ENCODE data around the gene NARS2. TPM values are rescaled to one million over a fixed set of nuclear protein-coding genes. Genes with fewer than 3 reads are reported as not detected.
"Not testable (repeated sequence)": the region's sequence is repeated elsewhere in the genome, so short reads cannot be mapped to it uniquely, and the experiment has no call there.

The NARS2 gene
- total RNA-seq, 1 experiment from 2014 or later: 24.3 TPM

DNA sequence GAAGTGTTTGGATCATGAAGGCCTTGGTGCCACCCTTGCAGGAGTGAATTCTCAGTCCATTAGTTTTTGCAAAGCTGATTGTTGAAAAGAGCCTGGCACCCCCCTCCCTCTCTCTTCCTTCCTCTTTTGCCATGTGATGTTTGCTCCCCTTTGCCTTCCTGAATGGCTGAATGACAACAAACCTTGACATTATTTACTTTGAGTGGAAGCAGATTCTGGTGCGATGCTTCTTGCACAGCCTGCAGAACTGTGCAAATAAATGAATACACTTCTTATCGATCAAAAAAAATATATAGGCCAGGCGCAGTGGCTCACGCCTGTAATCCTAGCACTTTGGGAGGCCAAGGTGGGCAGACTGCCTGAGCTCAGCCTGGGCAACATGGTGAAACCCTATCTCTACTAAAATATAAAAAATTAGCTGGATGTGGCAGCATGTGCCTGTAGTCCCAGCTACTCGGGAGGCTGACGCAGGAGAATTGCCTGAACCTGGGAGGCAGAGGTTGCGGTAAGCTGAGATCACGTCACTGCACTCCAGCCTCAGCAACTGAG is 2.0 kb upstream of the NARS2 start:
- DNase-seq (ENCODE audit: low read depth): no peak

DNA sequence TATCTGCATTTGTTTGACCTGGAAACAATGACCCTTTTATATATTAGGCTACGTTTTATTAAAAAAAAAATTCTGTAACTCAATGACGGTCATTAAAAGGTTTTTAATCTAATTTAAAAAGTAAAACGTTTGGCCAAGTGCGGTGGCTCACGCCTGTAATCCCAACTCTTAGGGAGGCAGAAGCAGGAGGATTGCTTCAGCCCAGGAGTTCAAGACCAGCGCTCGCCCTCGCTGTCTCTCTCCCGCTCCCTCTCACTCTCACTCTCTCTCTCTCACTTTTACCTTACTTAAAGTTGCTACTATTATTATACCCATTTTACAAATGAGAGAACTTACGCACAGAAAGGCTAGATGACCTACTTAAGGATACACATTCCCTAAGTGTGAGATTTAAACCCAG is 814 bp upstream of the NARS2 start:
- DNase-seq (ENCODE audit: low read depth): no peak

DNA sequence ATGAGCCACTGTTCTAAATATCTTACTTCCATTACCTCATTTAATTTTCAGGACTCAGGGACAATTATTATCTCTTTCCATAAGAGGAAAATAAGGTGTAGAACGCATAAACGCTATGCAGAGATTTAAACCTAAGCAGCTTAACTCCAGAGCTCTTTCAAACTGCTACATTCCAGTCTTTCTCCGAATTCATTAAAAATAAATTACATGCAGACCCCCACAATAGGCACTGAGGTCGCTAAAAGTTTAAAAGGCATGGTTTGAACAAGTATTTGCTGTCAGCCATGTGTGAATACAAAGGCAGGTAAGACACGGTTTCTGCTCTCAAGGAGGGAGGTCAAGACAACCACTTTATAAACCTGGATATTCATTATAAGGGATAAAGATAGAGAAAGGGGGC is 983 bp downstream of the NARS2 start:
- no peak for DNase-seq (ENCODE audit: low read depth)

DNA sequence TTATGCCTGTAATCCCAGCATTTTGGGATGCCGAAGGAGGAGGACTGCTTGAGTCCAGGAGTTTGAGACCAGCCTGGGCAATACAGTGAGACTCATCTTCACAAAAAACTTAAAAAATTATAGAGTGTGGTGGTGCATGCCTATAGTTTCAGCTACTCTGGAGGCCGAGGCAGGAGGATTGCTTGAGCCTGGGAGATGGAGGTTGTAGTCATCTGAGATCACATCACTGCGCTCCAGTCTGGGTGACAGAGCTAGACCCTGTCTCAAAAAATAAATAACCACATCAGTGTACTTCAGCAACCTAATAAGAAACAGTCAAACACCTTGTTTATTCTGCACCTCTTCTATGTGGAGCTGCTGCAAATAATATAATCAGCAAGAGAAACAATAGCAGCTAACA is 1.4 kb downstream of the NARS2 start:
- no peak for DNase-seq (ENCODE audit: low read depth)

DNA sequence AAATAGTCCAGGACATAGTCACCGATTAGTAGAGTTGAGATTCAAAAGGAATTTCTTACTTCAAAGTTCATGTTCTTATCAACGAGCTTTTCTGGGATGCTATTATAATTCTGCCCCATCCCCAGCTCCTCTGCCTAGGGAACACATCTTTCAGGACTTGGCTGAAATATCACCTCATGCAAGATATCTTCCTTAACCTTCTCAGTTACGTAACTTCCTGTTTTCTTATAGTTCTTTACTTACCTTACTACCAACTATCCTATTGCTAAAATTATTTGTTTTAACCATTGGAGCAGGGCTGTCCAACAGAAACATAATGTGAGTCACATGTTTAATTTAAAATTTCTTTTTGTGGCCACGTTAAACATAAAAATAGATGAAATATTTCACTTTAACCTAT is 2.3 kb downstream of the NARS2 start:
- no peak for DNase-seq (ENCODE audit: low read depth)

DNA sequence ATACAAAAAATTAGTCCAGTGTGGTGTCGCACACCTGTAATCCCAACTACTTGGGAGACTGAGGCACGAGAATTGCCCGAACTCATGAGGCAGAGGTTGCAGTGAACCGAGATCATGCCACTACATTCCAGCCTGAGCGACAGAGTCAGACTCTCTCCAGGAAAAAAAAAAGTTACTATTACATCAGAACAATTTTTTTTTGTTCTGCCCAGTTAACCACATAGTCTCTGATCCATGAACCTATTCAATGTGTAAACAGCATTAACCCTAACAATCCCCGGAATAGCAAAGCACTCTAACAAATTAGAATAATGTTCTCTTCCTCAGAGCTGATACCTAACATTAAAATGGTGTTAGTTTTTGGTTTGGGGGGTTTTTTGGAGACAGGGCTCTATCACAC is 4.6 kb downstream of the NARS2 start:
- no peak for DNase-seq (ENCODE audit: low read depth)

DNA sequence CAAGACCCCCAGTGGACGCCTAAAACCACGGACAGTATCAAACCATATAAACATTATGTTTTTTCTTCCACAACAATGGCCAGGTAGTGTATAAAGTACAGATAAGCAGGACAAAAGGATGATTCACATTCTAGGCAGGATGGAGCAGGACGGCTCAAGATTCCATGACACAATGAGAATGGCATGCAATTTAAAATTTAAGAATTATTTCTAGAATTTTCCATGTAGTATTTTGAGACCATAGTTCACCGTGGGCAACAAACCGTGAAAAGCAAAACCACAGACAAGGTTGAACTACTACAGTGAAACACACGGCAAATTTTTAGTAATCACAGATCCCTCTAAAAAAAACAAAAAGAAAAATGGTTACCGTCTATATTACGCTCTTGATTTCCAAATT is 7.5 kb downstream of the NARS2 start:
- peak; percentile 62 for DNase-seq (ENCODE audit: low read depth)

DNA sequence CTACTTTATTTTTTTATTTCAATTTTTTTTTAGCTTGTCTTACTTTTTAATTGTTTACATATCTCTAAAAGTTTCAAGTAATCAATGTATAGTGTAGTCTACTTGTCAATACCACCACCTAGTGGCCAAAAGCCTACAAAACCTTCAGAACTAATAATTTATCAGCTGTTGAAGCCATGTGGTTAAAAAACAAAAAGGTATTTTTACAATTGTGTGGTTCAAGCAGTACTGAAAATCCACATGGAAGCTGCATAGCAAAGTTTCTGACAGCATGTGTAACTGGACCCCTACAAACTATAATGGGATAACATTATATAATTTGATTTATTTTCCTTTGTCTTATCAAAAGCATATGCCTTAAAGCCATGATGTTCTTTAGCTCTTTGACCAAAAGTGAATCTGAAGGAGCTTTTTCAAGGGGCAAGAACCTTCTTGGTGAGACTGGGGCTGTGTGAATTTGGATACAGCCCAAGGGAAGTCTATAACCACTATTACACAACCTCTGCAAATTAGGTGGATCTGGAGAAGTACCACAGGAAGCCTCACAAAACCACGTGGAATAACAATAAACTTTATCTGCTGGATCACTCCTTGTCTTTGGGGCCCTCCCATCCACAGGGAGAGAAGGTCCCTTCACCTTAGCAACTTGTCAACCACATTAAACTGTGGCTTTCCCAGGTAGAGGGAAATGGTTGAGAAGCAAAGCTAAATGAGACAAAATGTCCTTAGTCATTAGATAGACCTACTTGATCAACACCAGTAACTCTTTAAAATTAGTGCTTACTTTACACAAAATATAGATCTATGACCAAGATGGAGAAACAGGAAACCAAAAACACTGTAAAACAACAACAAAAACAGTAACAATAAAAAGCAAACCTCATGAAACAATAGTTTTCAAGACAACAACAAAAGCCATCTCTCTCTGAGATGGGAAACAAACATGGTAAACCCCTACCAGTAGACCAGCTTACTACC is 9.9 kb downstream of the NARS2 start:
- DNase-seq (ENCODE audit: low read depth): peak; percentile 74

DNA sequence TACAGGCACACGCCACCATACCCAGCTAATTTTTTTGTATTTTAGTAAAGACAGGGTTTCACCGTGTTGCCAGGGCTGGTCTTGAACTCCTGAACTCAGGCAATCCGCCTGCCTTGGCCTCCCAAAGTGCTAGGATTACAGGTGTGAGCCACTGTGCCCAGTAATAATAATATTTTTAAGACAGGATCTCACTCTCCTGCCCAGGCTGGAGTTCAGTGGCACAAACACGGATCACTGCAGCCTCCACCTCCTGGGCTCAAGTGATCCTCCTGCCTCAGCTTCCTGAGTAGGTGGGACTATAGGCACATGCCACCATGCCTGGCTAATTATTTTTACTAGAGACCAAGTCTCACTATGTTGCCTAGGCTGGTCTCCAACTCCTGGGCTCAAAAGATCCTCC is 10.6 kb downstream of the NARS2 start:
- DNase-seq (ENCODE audit: low read depth): not testable (repeated sequence)

DNA sequence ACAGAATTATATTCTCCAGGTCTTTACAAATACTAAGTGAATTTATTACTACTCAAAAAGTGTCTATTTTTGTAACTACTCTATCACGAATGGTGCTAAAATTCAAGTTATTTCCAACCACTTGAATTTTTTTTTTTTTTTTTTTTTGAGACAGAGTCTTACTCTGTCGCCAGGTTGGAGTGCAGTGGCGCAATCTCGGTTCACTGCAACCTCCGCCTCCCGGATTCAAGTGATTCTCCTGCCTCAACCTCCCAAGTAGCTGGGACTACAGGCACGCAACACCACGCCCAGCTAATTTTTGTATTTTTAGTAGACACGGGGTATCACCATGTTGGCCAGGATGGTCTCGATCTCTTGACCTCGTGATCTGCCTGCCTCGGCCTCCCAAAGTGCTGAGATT is 11.6 kb downstream of the NARS2 start:
- DNase-seq (ENCODE audit: low read depth): not testable (repeated sequence)

DNA sequence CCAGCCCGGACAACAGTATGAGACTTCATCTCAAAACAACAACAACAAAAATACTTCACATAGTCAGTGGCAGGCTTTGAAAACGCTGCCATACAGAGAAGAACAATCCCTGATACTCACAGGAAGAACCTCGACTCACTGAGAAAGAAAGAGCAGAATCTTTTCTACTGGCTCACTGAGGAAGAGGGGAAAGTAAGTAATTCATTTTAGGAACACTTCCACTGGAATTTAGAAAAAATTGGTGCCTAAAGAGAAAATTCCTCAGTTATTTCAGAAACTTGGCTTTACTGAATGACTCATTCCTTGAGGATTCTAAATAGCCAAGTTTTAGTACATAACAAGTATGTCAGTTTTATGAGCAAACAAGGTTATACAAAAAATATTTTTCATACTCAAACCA is 12.3 kb downstream of the NARS2 start:
- peak; percentile 68 for DNase-seq (ENCODE audit: low read depth)

DNA sequence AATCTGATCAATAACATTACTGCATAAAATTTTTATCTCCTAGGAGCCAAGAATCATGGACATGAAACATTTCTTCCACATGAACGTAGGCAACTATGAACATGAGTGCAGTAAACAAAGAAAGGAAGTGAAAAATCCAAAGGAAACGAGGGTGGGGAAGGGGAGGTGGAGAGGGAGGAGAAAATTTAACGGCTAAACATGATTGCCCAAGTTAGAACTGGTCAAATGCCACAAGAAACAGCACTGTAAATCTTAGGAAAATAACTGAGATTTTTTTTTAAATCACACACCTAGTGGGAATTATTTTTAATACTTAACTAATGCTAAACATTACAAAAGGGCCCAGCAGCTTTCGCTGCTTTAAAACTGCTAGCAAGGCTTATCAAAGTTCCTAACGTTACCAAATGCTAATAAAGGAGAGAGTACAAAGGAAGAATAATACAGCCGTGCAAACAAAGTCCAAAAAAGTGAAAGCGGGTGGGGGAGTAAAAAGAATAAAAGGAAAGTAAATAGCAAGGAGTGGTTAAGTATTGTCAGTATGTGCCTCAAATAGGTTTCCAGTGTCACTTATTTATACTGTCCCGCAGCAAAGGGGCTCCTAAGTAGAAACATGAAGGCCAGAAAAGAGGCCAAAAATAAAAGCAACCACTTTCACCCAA is 13.7 kb downstream of the NARS2 start:
- peak; percentile 55 for DNase-seq (ENCODE audit: low read depth)

DNA sequence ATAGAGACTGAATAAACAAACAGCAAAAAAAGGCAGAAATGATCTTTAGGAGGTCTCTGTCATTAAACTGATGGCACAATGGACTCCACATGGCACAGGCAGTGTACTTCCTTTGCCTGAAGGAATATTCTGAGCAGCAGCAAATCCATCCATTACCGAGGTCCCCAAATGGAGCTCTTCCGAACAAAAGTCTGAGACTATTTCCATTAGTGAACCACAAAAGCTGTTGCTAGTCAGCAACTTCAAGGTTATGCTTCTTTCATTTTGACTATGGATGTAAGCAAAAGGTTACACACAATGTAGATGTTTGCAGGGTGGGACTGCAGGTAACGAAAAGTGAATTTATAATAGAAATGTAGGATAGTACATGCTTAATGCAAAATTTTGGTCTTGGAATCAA is 14.5 kb downstream of the NARS2 start:
- no peak for DNase-seq (ENCODE audit: low read depth)

DNA sequence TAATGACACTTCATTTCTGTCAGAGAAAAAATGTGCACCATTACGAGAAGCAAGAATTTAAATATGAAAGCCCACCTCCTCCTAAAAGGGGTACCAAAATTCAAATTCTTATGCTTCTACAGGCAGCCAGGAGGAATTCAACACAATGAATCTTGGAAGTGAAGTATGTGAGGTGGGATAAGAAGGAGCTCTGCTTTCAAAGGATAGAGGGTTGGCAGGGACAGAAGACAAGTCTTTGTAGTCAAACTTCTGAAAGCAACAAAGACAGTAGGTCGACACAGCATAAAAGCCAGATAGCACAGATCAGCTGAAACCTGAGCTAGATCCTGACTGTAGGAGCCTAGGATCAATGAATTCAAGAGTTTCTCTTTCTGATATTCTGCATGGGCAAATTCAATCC is 17.4 kb downstream of the NARS2 start:
- DNase-seq (ENCODE audit: low read depth): no peak

DNA sequence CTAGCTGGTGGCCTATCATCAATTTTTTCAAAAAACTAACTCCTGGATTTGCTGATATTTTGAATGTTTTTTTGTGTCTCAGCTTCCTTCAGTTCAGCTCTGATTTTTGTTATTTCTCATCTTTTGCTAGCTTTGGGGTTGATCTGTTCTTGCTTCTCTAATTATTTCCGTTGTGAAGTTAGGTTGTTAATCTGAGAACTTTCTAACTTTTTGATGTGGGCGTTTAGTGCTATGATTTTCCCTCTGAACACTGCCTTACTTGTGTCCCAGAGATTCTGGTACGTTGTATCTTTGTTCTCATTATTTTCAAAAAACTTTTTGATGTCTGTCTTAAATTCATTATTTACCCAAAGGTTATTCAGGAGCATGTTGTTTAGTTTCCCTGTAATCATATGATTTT is 19.1 kb downstream of the NARS2 start:
- DNase-seq (ENCODE audit: low read depth): no peak

DNA sequence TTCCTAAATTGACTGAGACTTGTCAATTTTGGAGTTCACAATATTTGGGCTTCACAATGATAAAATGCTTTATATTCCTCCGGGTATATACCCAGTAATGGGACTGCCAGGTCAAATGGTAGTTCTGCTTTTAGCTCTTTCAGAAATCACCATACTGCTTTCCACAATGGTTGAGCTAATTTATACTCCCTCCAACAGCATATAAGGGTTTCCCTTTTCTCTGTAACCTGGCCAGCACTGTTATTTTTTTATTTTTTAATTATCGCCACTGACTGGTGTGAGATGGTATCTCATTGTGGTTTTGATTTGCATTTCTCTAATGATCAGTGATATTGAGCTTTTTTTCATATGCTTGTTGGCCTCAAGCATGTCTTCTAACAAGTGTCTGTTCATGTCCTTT is 21.8 kb downstream of the NARS2 start:
- no peak for DNase-seq (ENCODE audit: low read depth)

DNA sequence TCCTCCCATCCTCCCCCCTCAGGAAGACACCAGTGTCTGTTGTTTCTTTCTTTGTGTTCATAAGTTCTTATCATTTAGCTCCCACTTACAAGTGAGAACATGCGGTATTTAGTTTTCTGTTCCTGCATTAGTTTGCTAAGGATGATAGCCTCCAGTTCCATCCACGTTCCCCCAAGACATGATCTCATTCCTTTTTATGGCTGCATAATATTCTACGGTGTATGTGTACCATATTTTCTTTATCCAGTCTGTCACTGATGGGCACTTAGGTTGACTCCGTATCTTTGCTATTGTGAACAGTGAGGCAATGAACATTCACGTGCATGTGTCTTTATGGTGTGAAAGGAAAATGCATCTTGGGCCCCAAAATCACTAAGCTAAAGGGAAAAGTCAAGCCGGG is 22.5 kb downstream of the NARS2 start:
- not testable (repeated sequence) for DNase-seq (ENCODE audit: low read depth)

DNA sequence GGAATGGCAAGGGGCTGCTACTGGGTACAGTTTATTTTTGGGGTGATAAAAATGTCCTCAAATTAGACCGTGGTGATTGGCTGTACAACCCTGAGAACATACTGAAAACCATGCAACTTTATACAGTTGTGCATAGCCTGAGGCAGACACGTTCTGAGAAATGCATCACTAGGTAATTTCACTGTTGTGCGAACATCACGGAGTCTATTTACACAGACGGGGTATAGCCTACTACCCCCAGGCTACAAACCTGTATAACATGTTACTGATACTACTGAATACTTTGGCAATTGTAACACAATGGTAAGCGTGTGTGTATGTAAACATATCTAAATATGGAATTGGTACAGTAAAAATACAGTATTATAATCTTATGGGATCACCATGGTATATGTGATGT is 23.6 kb downstream of the NARS2 start:
- no peak for DNase-seq (ENCODE audit: low read depth)

DNA sequence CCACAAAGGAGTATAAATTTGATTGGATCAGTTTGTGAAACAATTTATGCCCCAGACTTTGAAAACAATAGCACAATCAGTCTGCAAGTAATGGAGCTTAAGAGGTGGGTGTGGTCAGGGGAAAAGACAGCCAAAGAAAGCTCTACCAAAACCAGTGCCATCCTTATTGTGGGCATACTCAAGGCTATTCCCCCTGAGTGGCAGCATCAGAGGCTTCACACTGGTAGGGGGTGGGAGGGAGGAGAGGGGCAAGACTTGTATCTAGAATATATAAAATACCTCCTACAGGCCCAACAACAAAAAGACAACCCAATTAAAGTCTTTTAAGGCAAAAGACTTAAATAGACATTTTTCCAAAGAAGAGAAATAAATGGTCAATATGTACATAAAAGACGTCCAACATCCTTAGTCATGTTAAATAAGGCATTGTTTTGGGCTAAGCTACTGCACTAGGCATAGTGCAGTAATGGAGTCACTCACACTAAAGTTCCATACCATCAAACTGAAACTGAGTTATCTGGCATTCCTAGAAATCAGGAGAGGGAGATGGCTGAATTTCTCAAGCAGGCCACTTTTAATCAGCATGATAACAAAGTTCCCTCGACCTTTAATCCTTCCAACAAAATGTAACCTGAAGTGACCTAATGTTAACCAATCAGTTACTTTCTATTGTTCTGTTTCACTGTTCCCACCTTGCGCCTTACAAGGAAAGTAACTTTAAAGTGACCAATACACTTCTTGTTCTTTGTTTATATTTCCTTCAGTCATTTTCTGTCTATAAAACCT is 24.8 kb downstream of the NARS2 start:
- no peak for DNase-seq (ENCODE audit: low read depth)

DNA sequence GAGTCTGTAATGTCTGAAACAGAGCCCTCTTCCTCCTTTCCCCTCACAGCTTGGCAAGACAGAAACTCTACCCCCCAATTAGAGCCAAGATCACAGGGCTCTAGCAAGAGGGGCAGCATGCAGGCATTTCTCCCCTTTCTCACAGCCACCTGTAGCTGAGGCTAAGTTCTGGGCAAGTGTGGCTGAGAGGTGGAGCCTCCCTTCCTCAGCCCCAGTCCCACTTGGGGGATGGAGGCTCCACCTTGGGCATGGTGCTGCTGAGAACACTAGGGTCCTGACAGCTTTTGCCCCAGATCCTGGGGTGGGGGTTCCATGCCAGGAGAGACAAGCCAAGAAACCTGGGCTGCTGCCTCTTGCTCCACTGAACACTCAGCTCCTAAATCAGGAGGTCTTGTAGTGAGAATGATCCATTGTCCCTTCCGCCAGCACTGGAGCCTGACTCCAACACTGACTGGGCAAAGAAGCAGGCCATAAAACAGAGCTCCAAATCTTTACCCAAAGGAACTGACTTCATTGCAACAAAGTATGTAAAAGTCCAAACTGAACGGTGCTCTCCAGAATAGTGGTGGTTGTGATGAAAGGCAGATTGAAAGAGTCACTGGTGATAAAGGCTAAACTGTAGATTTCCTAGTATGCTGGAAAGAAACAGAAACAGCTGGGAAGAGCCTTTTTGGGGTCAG is 25.6 kb downstream of the NARS2 start:
- no peak for DNase-seq (ENCODE audit: low read depth)

Data from LHCN-M2 (cell line).